Mucosa of rectum (tissue), 2 donors: ENCODE measurements around the gene NUCKS1.

Experiments
- H3K27ac ChIP-seq, 2 donors: one replicate each; pipeline ENCODE4 v1.7.0; 2013; ENCODE audit warnings: inconsistent platforms in 2 of 2, low read depth in 2 of 2, low read length in 2 of 2
- H3K27me3 ChIP-seq, 2 donors: one replicate each; pipeline ENCODE4 v1.7.0; 2013; ENCODE audit warnings: low read length in 2 of 2; ENCODE audit not compliant: control insufficient read depth in 2 of 2, insufficient read depth in 2 of 2
- H3K36me3 ChIP-seq, 2 donors: one replicate each; pipeline ENCODE4 v1.7.0; 2013; ENCODE audit warnings: low read length in 2 of 2; ENCODE audit not compliant: control insufficient read depth in 2 of 2, insufficient read depth in 2 of 2
- H3K4me1 ChIP-seq, 2 donors: one replicate each; pipeline ENCODE4 v1.7.0; 2013; ENCODE audit warnings: low read length in 2 of 2, mild to moderate bottlenecking in 1 of 2; ENCODE audit not compliant: control insufficient read depth in 2 of 2, insufficient read depth in 2 of 2
- H3K4me3 ChIP-seq, 2 donors: one replicate each; pipeline ENCODE4 v1.7.0; 2013; ENCODE audit warnings: low read length in 2 of 2
- H3K9ac ChIP-seq, 2 donors: one replicate each; pipeline ENCODE4 v1.7.0; 2013; ENCODE audit warnings: low read length in 2 of 2, low read depth in 1 of 2, mild to moderate bottlenecking in 1 of 2
- H3K9me3 ChIP-seq, 2 donors: one replicate each; pipeline ENCODE4 v1.7.0; 2013; ENCODE audit warnings: low read length in 2 of 2; ENCODE audit not compliant: control insufficient read depth in 2 of 2
- donor health status: healthy.
- donor health status: Normal muscosa, but diverticular disease.

Gene NUCKS1

DNA sequence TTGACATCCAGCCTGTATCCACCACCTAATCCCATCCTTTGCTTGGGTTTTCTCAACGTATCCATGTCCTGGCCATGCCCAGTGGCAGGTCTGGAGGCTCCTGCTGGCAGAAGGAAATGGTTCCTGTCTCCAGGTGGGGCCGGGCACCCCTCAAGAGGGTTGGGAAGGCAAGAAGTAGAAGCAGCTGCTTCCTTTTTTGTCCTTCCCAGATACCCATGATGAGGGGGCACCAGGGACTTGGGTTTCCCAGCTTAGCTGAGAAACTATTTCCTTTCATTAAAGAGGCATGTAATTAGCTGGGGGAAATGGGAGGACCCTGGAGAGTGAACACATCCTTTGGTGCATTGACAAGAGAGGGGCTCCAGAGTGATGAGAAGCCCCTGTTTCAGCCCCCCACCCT is 48.6 kb downstream of the NUCKS1 start:
- H3K4me1 ChIP-seq, result peaks cover 0 to 8% of the 10 kb centered on the region in 2 donors
- no peak overlapping the region for H3K27ac ChIP-seq
- H3K9ac ChIP-seq, result no peak overlapping the region
- no peak overlapping the region for H3K4me3 ChIP-seq
- no peaks in the 10 kb centered on the region for H3K27me3 ChIP-seq
- H3K9me3 ChIP-seq, result no peaks in the 10 kb centered on the region
- peaks cover 0 to 3% of the 10 kb centered on the region in 2 donors for H3K36me3 ChIP-seq

GRCh38 chr1:205700865-205701401 is 49.0 kb downstream of the NUCKS1 start:
- Histone ChIP-seq H3K9me3 (no peaks in the 10 kb centered on the region), H3K4me1 (peaks cover 0 to 8% of the 10 kb centered on the region in 2 donors), H3K9ac (no peak overlapping the region), H3K36me3 (peaks cover 0 to 3% of the 10 kb centered on the region in 2 donors), H3K27ac (no peak overlapping the region), H3K27me3 (no peaks in the 10 kb centered on the region), H3K4me3 (no peak overlapping the region)

DNA sequence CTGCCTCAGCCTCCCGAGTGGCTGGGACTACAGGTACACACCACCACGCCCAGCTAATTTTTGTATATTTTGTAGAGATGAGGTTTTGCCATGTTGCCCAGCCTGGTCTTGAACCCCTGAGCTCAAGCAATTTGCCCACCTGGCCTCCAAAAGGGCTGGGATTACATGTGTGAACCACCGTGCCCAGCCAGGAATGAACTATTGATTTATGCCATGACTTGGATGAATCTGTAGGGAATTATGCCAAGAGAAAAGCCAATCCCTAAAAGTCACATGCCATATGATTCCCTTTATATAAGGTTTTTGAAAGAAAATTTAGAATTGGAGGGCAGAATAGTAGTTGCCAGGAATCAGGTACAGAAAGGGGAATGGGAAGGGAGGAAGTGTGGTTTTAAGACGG is 50.6 kb downstream of the NUCKS1 start:
- no peaks in the 10 kb centered on the region for H3K9me3 ChIP-seq

DNA sequence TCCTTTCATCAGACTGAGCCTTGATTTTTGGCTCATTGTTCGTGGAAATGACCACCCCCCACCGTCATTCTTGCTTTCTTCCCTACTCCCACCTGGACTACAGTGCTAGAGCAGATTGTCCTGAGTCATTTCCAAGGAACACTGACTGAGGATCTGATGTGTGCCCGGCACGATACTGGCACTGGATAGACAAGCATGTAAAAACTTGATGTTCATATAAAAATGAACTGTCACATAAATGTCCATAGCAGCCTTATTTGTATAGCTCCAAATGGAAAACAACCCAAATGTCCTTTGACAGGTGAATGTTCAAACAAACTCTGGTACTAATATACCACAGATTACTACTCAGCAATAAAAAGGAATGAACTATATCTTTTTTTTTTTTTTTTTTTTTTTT is 51.1 kb downstream of the NUCKS1 start:
- Histone ChIP-seq H3K4me1 (peaks cover 0 to 8% of the 10 kb centered on the region in 2 donors), H3K9me3 (no peaks in the 10 kb centered on the region), H3K27me3 (no peaks in the 10 kb centered on the region), H3K36me3 (peaks cover 0 to 3% of the 10 kb centered on the region in 2 donors), H3K4me3 (no peak overlapping the region), H3K9ac (no peak overlapping the region), H3K27ac (no peak overlapping the region)

More for the DNA sequence above, 50.6 kb downstream of the NUCKS1 start:
- no peaks in the 10 kb centered on the region for H3K27me3 ChIP-seq
- no peak overlapping the region for H3K27ac ChIP-seq
- H3K4me1 ChIP-seq, result peaks cover 0 to 8% of the 10 kb centered on the region in 2 donors
- peaks cover 0 to 3% of the 10 kb centered on the region in 2 donors for H3K36me3 ChIP-seq
- no peak overlapping the region for H3K9ac ChIP-seq
- no peak overlapping the region for H3K4me3 ChIP-seq

- H3K27me3 ChIP-seq, result peaks cover 0 to 3% of the 10 kb centered on the region in 2 donors
- H3K4me3 ChIP-seq, result no peak overlapping the region
- H3K9ac ChIP-seq, result no peak overlapping the region
- H3K9me3 ChIP-seq, result no peaks in the 10 kb centered on the region
- H3K36me3 ChIP-seq, result no peaks in the 10 kb centered on the region
- no peak overlapping the region for H3K27ac ChIP-seq
- peaks cover 0 to 5% of the 10 kb centered on the region in 2 donors for H3K4me1 ChIP-seq
Observed at GRCh38 chr1:205693421-205693991, 56.5 kb downstream of the NUCKS1 start.

- no peak overlapping the region for H3K27ac ChIP-seq
- peaks cover 0 to 5% of the 10 kb centered on the region in 2 donors for H3K4me1 ChIP-seq
- peaks cover 0 to 3% of the 10 kb centered on the region in 2 donors for H3K27me3 ChIP-seq
- no peak overlapping the region for H3K4me3 ChIP-seq
- H3K36me3 ChIP-seq, result no peaks in the 10 kb centered on the region
- H3K9me3 ChIP-seq, result no peaks in the 10 kb centered on the region
- H3K9ac ChIP-seq, result no peak overlapping the region
Observed at GRCh38 chr1:205692423-205692822, 57.6 kb downstream of the NUCKS1 start.

GRCh38 chr1:205690122-205690756 is 59.7 kb downstream of the NUCKS1 start:
- peaks cover 0 to 5% of the 10 kb centered on the region in 2 donors for H3K4me1 ChIP-seq
- no peaks in the 10 kb centered on the region for H3K36me3 ChIP-seq
- no peak overlapping the region for H3K9ac ChIP-seq
- H3K27ac ChIP-seq, result no peak overlapping the region
- H3K4me3 ChIP-seq, result no peak overlapping the region
- no peaks in the 10 kb centered on the region for H3K9me3 ChIP-seq
- H3K27me3 ChIP-seq, result peaks cover 0 to 3% of the 10 kb centered on the region in 2 donors

DNA sequence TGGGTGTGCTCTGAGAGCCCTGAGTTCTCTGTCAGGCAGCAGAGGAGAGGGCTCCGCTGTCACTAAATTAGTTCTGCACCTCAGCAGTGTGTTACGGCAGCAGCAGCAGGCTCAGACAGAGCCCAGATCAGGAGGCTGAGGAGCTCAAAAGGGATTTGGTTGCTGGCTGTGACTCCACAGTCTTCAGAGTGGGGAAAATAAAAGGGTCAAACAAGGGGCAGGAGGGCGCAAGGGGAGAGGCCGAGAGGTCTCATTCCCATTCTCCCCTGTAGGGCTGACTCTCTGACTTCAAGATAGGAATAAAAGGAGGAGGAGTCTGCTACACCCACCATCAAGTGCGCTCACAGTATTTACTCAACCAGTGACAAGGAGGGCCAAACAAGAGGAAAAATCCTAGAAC is 60.5 kb downstream of the NUCKS1 start:
- no peak overlapping the region for H3K4me3 ChIP-seq
- no peaks in the 10 kb centered on the region for H3K36me3 ChIP-seq
- H3K27ac ChIP-seq, result no peak overlapping the region
- H3K9ac ChIP-seq, result no peak overlapping the region
- no peaks in the 10 kb centered on the region for H3K9me3 ChIP-seq
- peaks cover 0 to 5% of the 10 kb centered on the region in 2 donors for H3K4me1 ChIP-seq
- peaks cover 0 to 3% of the 10 kb centered on the region in 2 donors for H3K27me3 ChIP-seq

DNA sequence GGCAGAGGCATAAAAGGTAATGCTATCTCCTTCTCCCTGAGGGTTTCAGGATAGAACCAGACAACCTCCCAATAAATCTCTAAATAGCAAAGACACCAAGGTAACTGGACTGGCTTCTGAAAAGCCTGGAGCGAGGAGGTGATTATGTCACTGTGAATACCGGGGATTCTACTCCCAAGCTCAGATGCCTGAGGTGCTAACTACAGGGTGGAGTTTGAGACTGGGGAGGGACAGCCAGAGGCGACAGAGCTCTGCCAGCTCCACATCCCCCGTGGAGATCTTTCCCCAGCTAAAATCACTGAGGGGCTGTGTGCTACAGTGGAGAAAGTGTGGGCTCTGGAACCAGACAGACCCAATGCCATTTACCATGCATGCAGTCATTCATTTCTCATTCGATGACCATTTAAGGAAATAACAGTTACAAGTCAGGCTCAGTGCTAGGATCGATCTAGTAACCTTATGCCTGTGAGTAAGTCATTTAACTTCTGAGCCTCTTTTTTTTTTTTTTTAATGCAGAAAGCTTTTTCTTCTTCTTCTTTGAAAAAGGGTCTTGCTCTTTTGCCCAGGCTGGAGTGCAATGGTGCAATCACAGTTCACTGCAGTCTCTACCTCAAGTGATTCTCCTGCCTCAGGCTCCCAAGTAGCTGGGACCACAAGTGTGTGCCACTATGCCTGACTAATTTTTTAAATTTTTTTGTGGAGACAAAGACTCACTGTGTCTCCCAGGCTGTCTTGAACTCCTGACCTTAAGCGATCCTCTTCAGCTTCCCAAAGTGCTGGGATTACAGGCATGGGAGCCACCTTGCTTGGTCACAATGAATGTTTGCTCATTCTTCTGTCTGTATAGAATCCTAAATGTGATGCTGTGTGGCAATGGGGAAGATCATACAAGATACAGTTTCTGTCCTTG is 61.6 kb downstream of the NUCKS1 start:
- H3K4me1 ChIP-seq, result peaks cover 0 to 5% of the 10 kb centered on the region in 2 donors
- no peak overlapping the region for H3K9ac ChIP-seq
- no peak overlapping the region for H3K27ac ChIP-seq
- H3K27me3 ChIP-seq, result peaks cover 0 to 3% of the 10 kb centered on the region in 2 donors
- H3K9me3 ChIP-seq, result no peaks in the 10 kb centered on the region
- H3K36me3 ChIP-seq, result no peaks in the 10 kb centered on the region
- H3K4me3 ChIP-seq, result no peak overlapping the region

GRCh38 chr1:205687242-205687641 is 62.7 kb downstream of the NUCKS1 start:
- H3K36me3 ChIP-seq, result no peaks in the 10 kb centered on the region
- peaks cover 0 to 5% of the 10 kb centered on the region in 2 donors for H3K4me1 ChIP-seq
- H3K4me3 ChIP-seq, result no peak overlapping the region
- no peaks in the 10 kb centered on the region for H3K9me3 ChIP-seq
- no peak overlapping the region for H3K27ac ChIP-seq
- H3K27me3 ChIP-seq, result peaks cover 0 to 3% of the 10 kb centered on the region in 2 donors
- H3K9ac ChIP-seq, result no peak overlapping the region
